PC-9 (cell line): ENCODE data around the gene COX6A1. TPM values are rescaled to one million over a fixed set of nuclear protein-coding genes. Genes with fewer than 3 reads are reported as not detected.
A peak's percentile ranks its signal among the peaks of the same experiment; 100 is the strongest.

Source experiments
- Bru-seq: library from RNA; stranded (reverse); fragments of 400-500 nt; gene quantifications from one replicate; lab custom pipeline; 2021; lab: Mats Ljungman, UMichigan
- BruChase-seq, 2 experiments: library from RNA; stranded (reverse); fragments of 400-500 nt; gene quantifications; one replicate each; lab custom pipeline; 2021; lab: Mats Ljungman, UMichigan
- BruUV-seq: library from RNA; stranded (reverse); fragments of 400-500 nt; replicated peaks from 2 replicates; lab custom pipeline; 2021; lab: Mats Ljungman, UMichigan
- CTCF ChIA-PET: fragments of 300-600 bp; sonication (Branson Sonifier 250); formaldehyde crosslinking; loops from one replicate; lab custom pipeline; 2022; ENCODE audit warnings: antibody characterized with exemption; lab: Charles Lee
- POLR2A ChIA-PET: fragments of 300-600 bp; sonication (Branson Sonifier 250); formaldehyde crosslinking; loops from one replicate; lab custom pipeline; 2022; ENCODE audit warnings: antibody characterized with exemption; ENCODE audit not compliant: unreplicated experiment; lab: Charles Lee
- DNase-seq, 2 experiments: peaks; one replicate each; pipeline versions ENCODE4 v3.0.0 to v3.0.0-alpha.2; 2015 to 2022; ENCODE audit warnings: mixed read lengths in 1 of 2
- H2AFZ ChIP-seq: fragments of 200-600 bp; sonication (generic); 2 replicates; pipeline ENCODE4 v1.8.1; 2017; ENCODE audit warnings: antibody characterized with exemption
- H3F3A ChIP-seq: fragments of 200-600 bp; sonication (generic); 2 replicates; pipeline ENCODE4 v1.8.1; 2017; ENCODE audit warnings: antibody characterized with exemption, mild to moderate bottlenecking, low read depth; ENCODE audit not compliant: insufficient read depth
- H3K27ac ChIP-seq: fragments of 200-600 bp; sonication (generic); 2 replicates; pipeline ENCODE4 v1.6.1; 2016; ENCODE audit warnings: mixed run types
- H3K27me3 ChIP-seq: fragments of 200-600 bp; sonication (generic); 2 replicates; pipeline ENCODE4 v1.6.1; 2016; ENCODE audit warnings: low read depth, mixed run types; ENCODE audit not compliant: insufficient read depth
- H3K36me3 ChIP-seq: fragments of 200-600 bp; sonication (generic); 2 replicates; pipeline ENCODE4 v1.6.1; 2016; ENCODE audit warnings: low read depth, mixed run types
- H3K4me1 ChIP-seq: fragments of 200-600 bp; sonication (generic); replicated peaks from 2 replicates; pipeline ENCODE4 v1.6.1; 2016; ENCODE audit warnings: mixed run types; ENCODE audit not compliant: insufficient read depth
- H3K4me2 ChIP-seq: fragments of 200-600 bp; sonication (generic); 2 replicates; pipeline ENCODE4 v1.6.1; 2017; ENCODE audit warnings: mixed run types
- H3K4me3 ChIP-seq: fragments of 200-600 bp; sonication (generic); 2 replicates; pipeline ENCODE4 v1.6.1; 2016; ENCODE audit warnings: mixed run types
- H3K79me2 ChIP-seq: fragments of 200-600 bp; sonication (generic); 2 replicates; pipeline ENCODE4 v1.6.1; 2017; ENCODE audit warnings: low read depth, mixed run types
- H3K9me2 ChIP-seq: fragments of 200-600 bp; sonication (generic); 2 replicates; pipeline ENCODE4 v1.8.1; 2017; ENCODE audit warnings: mild to moderate bottlenecking; ENCODE audit not compliant: insufficient read depth
- H3K9me3 ChIP-seq: fragments of 200-600 bp; sonication (generic); 2 replicates; pipeline ENCODE4 v1.8.1; 2016; ENCODE audit warnings: low read depth; ENCODE audit not compliant: insufficient read depth
- H4K20me1 ChIP-seq: fragments of 200-600 bp; sonication (generic); 2 replicates; pipeline ENCODE4 v1.8.1; 2017; ENCODE audit not compliant: insufficient read depth
- EZH2 ChIP-seq: fragments of 200-600 bp; sonication (generic); IDR thresholded peaks from 2 replicates; pipeline ENCODE4 v1.8.0; 2017; ENCODE audit warnings: antibody characterized with exemption, low read depth
- intact Hi-C: fragments of 100-400 bp; cut with micrococcal nuclease; formaldehyde crosslinking; loops from one replicate; pipeline ENCODE4 v1.10.0; 2022; ENCODE audit not compliant: unreplicated experiment
- long read RNA-seq: library from polyadenylated mRNA; stranded (forward); transcript quantifications from one replicate; pipeline ENCODE4 v2.0.0, GENCODE V29; 2022
- total RNA-seq: library from RNA; stranded (reverse); gene quantifications from 2 replicates; pipeline ENCODE4 v1.2.3, GENCODE V29; 2021
- TF ChIP-seq, protein P1 (sequence below): fragments of 200-600 bp; sonication (generic); conservative IDR thresholded peaks from 2 replicates; pipeline ENCODE4 v1.6.1; 2017; ENCODE audit warnings: mixed run types, antibody characterized with exemption, mild to moderate bottlenecking, moderate library complexity

COX6A1 gene
- 433 and 556 TPM in 2 replicates for total RNA-seq
- Bru-seq, nascent RNA, result percentile 99 among the genes with signal in this experiment
- percentile 99 among the genes with signal in this experiment for BruChase-seq, experiment 1, labeled RNA remaining after a 2-hour chase
- BruChase-seq, experiment 2, labeled RNA remaining after a 6-hour chase, result percentile 100 among the genes with signal in this experiment
- long read RNA-seq, transcript COX6A1-202 (1 exons, 767 nt), result minor isoform, 138 of 1,074 reads
- long read RNA-seq, transcript COX6A1-201 (3 exons, 572 nt), result major isoform, 933 of 1,074 reads
- long read RNA-seq, partial matches to known transcripts, result 2 of 1,074 reads
- long read RNA-seq, other reads (novel, unspliced or antisense), result 1 of 1,074 reads

DNA sequence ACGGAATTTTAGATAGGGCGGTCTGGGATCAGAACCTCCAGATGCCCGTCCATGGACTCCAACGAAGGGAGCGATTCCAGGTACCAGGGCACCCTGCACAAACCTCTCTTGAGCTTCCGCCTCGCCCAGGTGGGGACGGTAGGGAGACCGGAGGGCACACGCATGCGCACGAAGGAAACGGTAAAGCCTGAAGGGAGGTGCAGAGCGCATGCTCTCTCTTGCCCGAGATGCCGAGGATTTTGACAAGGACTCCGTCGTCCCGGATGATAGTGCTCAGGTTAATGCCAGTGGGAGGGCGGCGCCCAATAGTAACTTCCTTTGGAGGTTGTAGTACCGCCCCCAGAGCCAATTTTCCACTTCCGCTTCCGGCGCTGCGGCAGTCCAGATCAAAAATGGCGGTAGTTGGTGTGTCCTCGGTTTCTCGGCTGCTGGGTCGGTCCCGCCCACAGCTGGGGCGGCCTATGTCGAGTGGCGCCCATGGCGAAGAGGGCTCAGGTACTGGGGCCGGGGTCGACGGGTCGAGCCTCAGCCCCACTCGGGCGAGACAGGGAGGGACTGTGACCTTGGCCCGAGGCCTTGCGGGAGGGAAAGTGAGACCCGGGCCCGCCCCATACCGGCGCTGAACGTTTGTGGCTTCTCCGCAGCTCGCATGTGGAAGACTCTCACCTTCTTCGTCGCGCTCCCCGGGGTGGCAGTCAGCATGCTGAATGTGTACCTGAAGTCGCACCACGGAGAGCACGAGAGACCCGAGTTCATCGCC lies at the start of gene COX6A1:
TSS of gene COX6A1 (plus strand) at position 379 of the 760 bp plus-strand sequence. CDS start at position 393, 14 bp downstream.
- Histone ChIP-seq H3K9me2 (no peaks in the 10 kb centered on the region), H2AFZ (peak within 1 kb of the TSS; percentile 100), H3K4me3 (peak within 1 kb of the TSS; percentile 67), H3K36me3 (peaks cover 8% of the 10 kb centered on the region; the same call in 1 of the 2 replicates), H3F3A (peaks cover 33% of the 10 kb centered on the region; the same call in 1 of the 2 replicates), H3K9me3 (no peaks in the 10 kb centered on the region), H3K27me3 (no peaks in the 10 kb centered on the region), H3K4me2 (peak within 1 kb of the TSS; percentile 97), H3K27ac (peak within 1 kb of the TSS; percentile 49), H4K20me1 (peaks cover 7% of the 10 kb centered on the region), H3K4me1 (peaks cover 12% of the 10 kb centered on the region), H3K79me2 (peaks cover 46% of the 10 kb centered on the region)
- no TSS peak for BruUV-seq
- ChIA-PET POLR2A (interaction anchor here (0.7 kb wide), 2 partner anchors 58 to 671 kb away, joined by 3 to 4 read pairs; partner anchors contain the start of gene DYNLL1), CTCF (interaction anchor here (0.6 kb wide), 1 partner anchor 130 kb away, joined by 3 read pairs; no protein-coding TSS in a partner anchor)
- DNase-seq, result peak; percentile 96 to 97
- TF ChIP-seq EZH2, result no peak
- TF ChIP-seq, protein P1, sequence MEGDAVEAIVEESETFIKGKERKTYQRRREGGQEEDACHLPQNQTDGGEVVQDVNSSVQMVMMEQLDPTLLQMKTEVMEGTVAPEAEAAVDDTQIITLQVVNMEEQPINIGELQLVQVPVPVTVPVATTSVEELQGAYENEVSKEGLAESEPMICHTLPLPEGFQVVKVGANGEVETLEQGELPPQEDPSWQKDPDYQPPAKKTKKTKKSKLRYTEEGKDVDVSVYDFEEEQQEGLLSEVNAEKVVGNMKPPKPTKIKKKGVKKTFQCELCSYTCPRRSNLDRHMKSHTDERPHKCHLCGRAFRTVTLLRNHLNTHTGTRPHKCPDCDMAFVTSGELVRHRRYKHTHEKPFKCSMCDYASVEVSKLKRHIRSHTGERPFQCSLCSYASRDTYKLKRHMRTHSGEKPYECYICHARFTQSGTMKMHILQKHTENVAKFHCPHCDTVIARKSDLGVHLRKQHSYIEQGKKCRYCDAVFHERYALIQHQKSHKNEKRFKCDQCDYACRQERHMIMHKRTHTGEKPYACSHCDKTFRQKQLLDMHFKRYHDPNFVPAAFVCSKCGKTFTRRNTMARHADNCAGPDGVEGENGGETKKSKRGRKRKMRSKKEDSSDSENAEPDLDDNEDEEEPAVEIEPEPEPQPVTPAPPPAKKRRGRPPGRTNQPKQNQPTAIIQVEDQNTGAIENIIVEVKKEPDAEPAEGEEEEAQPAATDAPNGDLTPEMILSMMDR, result no peak
- intact Hi-C loops, result loop anchor here (2.0 to 5.0 kb wide), 2 partner anchors 81 to 144 kb away; partner anchors contain the start of gene POP5

DNA sequence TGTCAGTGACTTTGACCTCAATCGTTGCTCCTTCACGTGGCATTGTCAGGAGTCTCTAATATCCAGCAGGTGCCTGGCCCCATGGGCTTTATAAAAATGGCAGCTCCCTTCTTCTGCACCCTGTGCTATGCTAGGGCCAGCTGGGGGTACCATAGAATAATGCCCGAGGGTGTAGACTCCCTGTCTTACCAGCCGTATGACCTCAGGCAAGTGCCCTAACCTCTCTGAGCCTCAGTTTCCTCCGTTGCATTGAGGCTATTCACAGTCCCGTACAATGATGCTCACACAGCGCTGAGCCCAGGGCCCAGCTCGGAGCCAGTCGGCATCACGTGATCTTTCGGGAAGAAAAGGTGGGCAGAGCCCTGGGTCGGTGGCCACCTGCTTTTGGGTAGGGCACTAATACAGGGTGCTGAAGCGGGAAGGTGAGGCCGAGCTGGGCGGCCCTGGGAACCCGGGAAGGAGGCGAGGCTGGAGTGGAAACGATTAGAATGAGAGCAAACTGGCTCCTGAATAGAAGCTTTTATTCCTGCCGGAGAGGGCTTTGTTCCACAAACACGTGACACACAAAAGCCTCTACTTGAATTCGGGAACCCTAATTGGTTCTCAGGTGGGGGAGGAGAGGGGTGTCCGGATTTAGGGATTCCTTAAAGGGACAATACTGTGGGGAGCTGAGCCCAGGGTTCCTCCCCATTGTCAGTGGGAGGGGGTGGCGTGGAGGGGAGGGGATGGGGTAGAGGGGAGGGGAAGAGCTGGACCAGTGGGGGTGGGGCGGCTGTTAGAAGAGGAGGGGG lies 49.0 kb upstream of the COX6A1 start:
- Histone ChIP-seq H3K27ac (no peak overlapping the region), H3K79me2 (no peaks in the 10 kb centered on the region), H3K4me3 (no peak overlapping the region), H3K4me2 (no peak overlapping the region), H3K9me2 (no peaks in the 10 kb centered on the region), H3K36me3 (no peaks in the 10 kb centered on the region), H3K9me3 (no peaks in the 10 kb centered on the region), H3K4me1 (peaks cover 2% of the 10 kb centered on the region), H3K27me3 (no peaks in the 10 kb centered on the region), H2AFZ (no peak overlapping the region), H4K20me1 (no peaks in the 10 kb centered on the region), H3F3A (peaks cover 4% of the 10 kb centered on the region; the same call in 1 of the 2 replicates)
- POLR2A ChIA-PET, result interaction anchor here (0.7 kb wide), 1 partner anchor 17 kb away, joined by 5 read pairs; no protein-coding TSS in a partner anchor
- intact Hi-C loops, result no loop called here
- no peak for DNase-seq
- CTCF ChIA-PET, result interaction anchor here (0.6 kb wide), 1 partner anchor 21 kb away, joined by 5 read pairs; no protein-coding TSS in a partner anchor
- no peak for TF ChIP-seq EZH2
- TF ChIP-seq, protein P1, result no peak
- BruUV-seq, result no TSS peak
